Natural killer cell (primary cell): ENCODE data around the gene BAHCC1. TPM values are rescaled to one million over a fixed set of nuclear protein-coding genes. Genes with fewer than 3 reads are reported as not detected.

Experiments
- ATAC-seq, 3 donors: fragments of 150-1000 bp in 2 of 3; fragments of 200-7000 bp in 1 of 3; cut with Tn5 transposase; 1 replicate in 1 of 3; 2 replicates in 2 of 3; pipeline ENCODE4 v1.10.0; 2021; ENCODE audit warnings: mild to moderate bottlenecking in 2 of 3, moderate library complexity in 2 of 3
- DNase-seq, 2 donors: peaks; one replicate each; pipeline versions ENCODE4 v3.0.0 to v3.0.0-alpha.2; 2013 to 2021; ENCODE audit warnings: mixed read lengths in 1 of 2
- H3K27ac ChIP-seq: one replicate; pipeline ENCODE4 v1.5.1; 2013; ENCODE audit warnings: mild to moderate bottlenecking, low read length
- H3K27me3 ChIP-seq: one replicate; pipeline ENCODE4 v1.6.1; 2013; ENCODE audit warnings: low read length; ENCODE audit not compliant: control insufficient read depth, insufficient read depth
- H3K36me3 ChIP-seq: one replicate; pipeline ENCODE4 v1.6.1; 2013; ENCODE audit warnings: low read length; ENCODE audit not compliant: control insufficient read depth, insufficient read depth
- H3K4me1 ChIP-seq: one replicate; pipeline ENCODE4 v1.6.1; 2013; ENCODE audit warnings: low read length; ENCODE audit not compliant: control insufficient read depth, insufficient read depth
- H3K4me3 ChIP-seq: one replicate; pipeline ENCODE4 v1.5.1; 2013; ENCODE audit warnings: low read length
- H3K9me3 ChIP-seq: one replicate; pipeline ENCODE4 v1.6.1; 2013; ENCODE audit warnings: low read length; ENCODE audit not compliant: control insufficient read depth, insufficient read depth
- H3K27ac Mint-ChIP-seq, 2 donors: one replicate each; pipeline ENCODE4 v1.8.0; 2022; ENCODE audit warnings: mild to moderate bottlenecking in 2 of 2, mixed read lengths in 2 of 2, moderate library complexity in 1 of 2
- H3K27me3 Mint-ChIP-seq, 2 donors: one replicate each; pipeline ENCODE4 v1.8.0; 2022; ENCODE audit warnings: low read depth in 2 of 2, mixed read lengths in 2 of 2
- H3K36me3 Mint-ChIP-seq: one replicate; pipeline ENCODE4 v1.8.0; 2022; ENCODE audit warnings: mixed read lengths
- H3K4me1 Mint-ChIP-seq, 2 donors: one replicate each; pipeline ENCODE4 v1.8.0; 2022; ENCODE audit warnings: mixed read lengths in 2 of 2
- H3K4me3 Mint-ChIP-seq: one replicate; pipeline ENCODE4 v1.8.0; 2022; ENCODE audit warnings: mild to moderate bottlenecking, moderate library complexity, mixed read lengths
- H3K9me3 Mint-ChIP-seq, 2 donors: one replicate each; pipeline ENCODE4 v1.8.0; 2022; ENCODE audit warnings: mixed read lengths in 2 of 2
- CTCF ChIP-seq: fragments of 200-600 bp; IDR thresholded peaks from one replicate; pipeline ENCODE4 v1.8.0; 2022; ENCODE audit warnings: antibody characterized with exemption
- WGBS: methylation state at CpG from one replicate; pipeline ENCODE4 v1.1.7; 2013; ENCODE audit warnings: missing lambda C conversion rate; ENCODE audit not compliant: insufficient coverage; 5-methylcytosine and 5-hydroxymethylcytosine counted together
- intact Hi-C: fragments of 100-400 bp; cut with micrococcal nuclease; formaldehyde crosslinking; loops from one replicate; pipeline ENCODE4 v1.14.2; 2022
- total RNA-seq, 4 donors: library from RNA; stranded (reverse); fragments of 120-200 nt in 1 of 4; gene quantifications; one replicate each; pipeline versions ENCODE4 v1.2.3 to v1.2.4, GENCODE V29; 2013 to 2022

The BAHCC1 gene
- total RNA-seq, 3 donors from 2014 or later (not counting 1 experiment from before 2014, with no cell fraction given): 2.9 to 17.3 (median 5.7) TPM

GRCh38 chr17:81512562-81513371 lies 117.5 kb downstream of the BAHCC1 start, which contains the start of gene ACTG1:
ACTG1 (minus strand) TSS chr17:81512799; CDS start chr17:81512354, 445 bp downstream.
- peaks cover 76% of the 10 kb centered on the region for H3K4me1 ChIP-seq
- intact Hi-C loops: loop anchor here (1.0 to 10.0 kb wide), 3 partner anchors 92 to 1705 kb away; partner anchors contain the start of gene BAHCC1
- peak within 1 kb of the TSS; percentile 74 for H3K4me3 ChIP-seq
- Mint-ChIP-seq H3K4me3 (peak within 1 kb of the TSS; percentile 100), H3K4me1 (peaks cover 54 to 70% of the 10 kb centered on the region in 2 donors), H3K36me3 (peaks cover 28% of the 10 kb centered on the region), H3K9me3 (no peaks in the 10 kb centered on the region), H3K27me3 (no peaks in the 10 kb centered on the region), H3K27ac (peak within 1 kb of the TSS; percentile 95 to 98)
- WGBS: under 1% methylated on average over 111 of the region's 111 CpGs
- ATAC-seq (peak; percentile 67 to 88 (median 75)), DNase-seq (peak; percentile 88 to 96)
- H3K27me3 ChIP-seq: no peaks in the 10 kb centered on the region
- peak within 1 kb of the TSS; percentile 91 for H3K27ac ChIP-seq
- TF ChIP-seq CTCF: no peak
- no peaks in the 10 kb centered on the region for H3K9me3 ChIP-seq
- peaks cover 38% of the 10 kb centered on the region for H3K36me3 ChIP-seq

GRCh38 chr17:81513372-81513752 lies 118.1 kb downstream of the BAHCC1 start:
- peak; percentile 54 to 76 for DNase-seq
- Histone ChIP-seq H3K9me3 (no peaks in the 10 kb centered on the region), H3K27me3 (no peaks in the 10 kb centered on the region), H3K4me3 (peak overlapping the region; percentile 71), H3K27ac (peak overlapping the region; percentile 91), H3K36me3 (peaks cover 37% of the 10 kb centered on the region), H3K4me1 (peaks cover 79% of the 10 kb centered on the region)
- Mint-ChIP-seq H3K9me3 (no peaks in the 10 kb centered on the region), H3K27ac (peak overlapping the region; percentile 88 to 91), H3K27me3 (no peaks in the 10 kb centered on the region), H3K4me1 (peaks cover 59 to 72% of the 10 kb centered on the region in 2 donors), H3K4me3 (peak overlapping the region; percentile 92), H3K36me3 (peaks cover 28% of the 10 kb centered on the region)
- WGBS: under 1% methylated on average over 19 of the region's 23 CpGs
- no peak for TF ChIP-seq CTCF
- ATAC-seq: peak; percentile 19 to 35 (median 28)
- intact Hi-C loops: loop anchor here (5.0 to 10.0 kb wide), 2 partner anchors 91 to 1706 kb away; no protein-coding TSS in a partner anchor

GRCh38 chr17:81513753-81514488 lies 118.7 kb downstream of the BAHCC1 start:
- Histone ChIP-seq H3K4me3 (peak overlapping the region; percentile 71), H3K36me3 (peaks cover 32% of the 10 kb centered on the region), H3K4me1 (peaks cover 78% of the 10 kb centered on the region), H3K27me3 (no peaks in the 10 kb centered on the region), H3K9me3 (no peaks in the 10 kb centered on the region), H3K27ac (peak overlapping the region; percentile 91)
- under 1% methylated on average over 64 of the region's 64 CpGs for WGBS
- peak overlapping the region; percentile 92 for H3K4me3 Mint-ChIP-seq
- DNase-seq (peak; percentile 35 to 64), ATAC-seq (no peak)
- H3K27ac Mint-ChIP-seq: peak overlapping the region; percentile 88 to 91
- TF ChIP-seq CTCF: no peak
- H3K36me3 Mint-ChIP-seq: peaks cover 28% of the 10 kb centered on the region
- H3K27me3 Mint-ChIP-seq: no peaks in the 10 kb centered on the region
- peaks cover 56 to 69% of the 10 kb centered on the region in 2 donors for H3K4me1 Mint-ChIP-seq
- no peaks in the 10 kb centered on the region for H3K9me3 Mint-ChIP-seq
- intact Hi-C loops: loop anchor here (5.0 to 10.0 kb wide), 2 partner anchors 91 to 1707 kb away; no protein-coding TSS in a partner anchor
